ENCODE measurements around the gene BTG2.

BTG2 gene

DNA sequence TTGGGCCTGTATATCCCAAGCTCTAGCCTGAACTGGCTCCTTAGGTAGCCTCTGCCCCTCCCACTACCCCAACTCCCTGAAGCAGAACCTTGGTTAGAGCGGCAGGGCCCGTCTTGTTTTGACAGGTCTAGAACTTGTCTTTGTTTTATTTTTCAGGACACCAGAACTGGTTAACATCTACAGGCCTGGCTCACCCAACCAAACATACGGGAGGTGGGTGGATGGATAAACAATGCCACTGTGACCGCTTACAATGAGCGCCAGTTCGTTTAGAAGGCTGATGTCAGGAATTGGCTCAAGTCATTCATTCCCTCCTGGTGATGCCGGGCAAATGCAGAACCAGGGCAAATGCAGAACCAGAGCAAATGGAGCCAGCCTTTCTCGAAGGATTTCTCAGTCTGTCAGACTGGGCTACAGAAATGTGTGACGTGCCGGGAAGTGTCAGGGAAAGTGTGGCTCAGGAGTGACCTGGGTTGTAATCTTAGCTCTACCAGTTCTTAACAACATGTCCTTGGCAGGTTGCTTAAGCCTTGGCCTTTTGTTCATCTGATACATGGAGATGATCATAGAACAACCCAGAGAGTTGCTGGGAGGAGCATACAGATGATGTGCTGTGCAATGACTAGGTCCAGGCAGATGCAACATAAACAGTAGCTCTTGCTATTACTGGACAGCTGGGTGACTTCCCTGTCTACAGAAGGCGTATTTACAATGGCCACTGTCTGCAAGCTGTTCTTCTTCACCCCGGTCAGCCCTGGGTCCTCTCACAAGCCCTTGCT, 30.5 kb upstream of the BTG2 start:
- no peaks in the 10 kb centered on the region for H3K79me2 ChIP-seq (ENCODE audit: insufficient read depth, low read length)
- H4K20me1 ChIP-seq (ENCODE audit: insufficient read depth, low read length, poor library complexity, severe bottlenecking) = no peaks in the 10 kb centered on the region
- H3K9ac ChIP-seq (ENCODE audit: low read depth, low read length, poor library complexity, severe bottlenecking) = peak overlapping the region; percentile 31
- peaks cover 44% of the 10 kb centered on the region for H3K4me1 ChIP-seq (ENCODE audit: insufficient read depth, low read length, poor library complexity, severe bottlenecking)
- TF ChIP-seq, protein P1, sequence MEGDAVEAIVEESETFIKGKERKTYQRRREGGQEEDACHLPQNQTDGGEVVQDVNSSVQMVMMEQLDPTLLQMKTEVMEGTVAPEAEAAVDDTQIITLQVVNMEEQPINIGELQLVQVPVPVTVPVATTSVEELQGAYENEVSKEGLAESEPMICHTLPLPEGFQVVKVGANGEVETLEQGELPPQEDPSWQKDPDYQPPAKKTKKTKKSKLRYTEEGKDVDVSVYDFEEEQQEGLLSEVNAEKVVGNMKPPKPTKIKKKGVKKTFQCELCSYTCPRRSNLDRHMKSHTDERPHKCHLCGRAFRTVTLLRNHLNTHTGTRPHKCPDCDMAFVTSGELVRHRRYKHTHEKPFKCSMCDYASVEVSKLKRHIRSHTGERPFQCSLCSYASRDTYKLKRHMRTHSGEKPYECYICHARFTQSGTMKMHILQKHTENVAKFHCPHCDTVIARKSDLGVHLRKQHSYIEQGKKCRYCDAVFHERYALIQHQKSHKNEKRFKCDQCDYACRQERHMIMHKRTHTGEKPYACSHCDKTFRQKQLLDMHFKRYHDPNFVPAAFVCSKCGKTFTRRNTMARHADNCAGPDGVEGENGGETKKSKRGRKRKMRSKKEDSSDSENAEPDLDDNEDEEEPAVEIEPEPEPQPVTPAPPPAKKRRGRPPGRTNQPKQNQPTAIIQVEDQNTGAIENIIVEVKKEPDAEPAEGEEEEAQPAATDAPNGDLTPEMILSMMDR (conservative IDR thresholded peaks at IDR 0.05; ENCODE audit: low read length) = no peak
- TF ChIP-seq EZH2phosphoT487 (IDR thresholded peaks at IDR 0.05; ENCODE audit: borderline replicate concordance) = no peak
- no peak overlapping the region for H3K4me3 ChIP-seq (ENCODE audit: low read length, poor library complexity, severe bottlenecking)
- no peak overlapping the region for H3K4me2 ChIP-seq (ENCODE audit: low read depth, low read length, poor library complexity, severe bottlenecking)
- no peaks in the 10 kb centered on the region for H3F3A ChIP-seq (ENCODE audit: low read depth)
- H3K27me3 ChIP-seq (ENCODE audit: insufficient read depth, low read length, poor library complexity, severe bottlenecking) = no peaks in the 10 kb centered on the region
- H3K9me2 ChIP-seq (replicated peaks; ENCODE audit: low read depth, low read length) = no peaks in the 10 kb centered on the region
- no peaks in the 10 kb centered on the region for H3K9me3 ChIP-seq (ENCODE audit: insufficient read depth, low read depth, low read length)
- no peak overlapping the region for H2AFZ ChIP-seq (ENCODE audit: low read length)
- no peaks in the 10 kb centered on the region for H3K36me3 ChIP-seq (ENCODE audit: insufficient read depth, low read length)

DNA sequence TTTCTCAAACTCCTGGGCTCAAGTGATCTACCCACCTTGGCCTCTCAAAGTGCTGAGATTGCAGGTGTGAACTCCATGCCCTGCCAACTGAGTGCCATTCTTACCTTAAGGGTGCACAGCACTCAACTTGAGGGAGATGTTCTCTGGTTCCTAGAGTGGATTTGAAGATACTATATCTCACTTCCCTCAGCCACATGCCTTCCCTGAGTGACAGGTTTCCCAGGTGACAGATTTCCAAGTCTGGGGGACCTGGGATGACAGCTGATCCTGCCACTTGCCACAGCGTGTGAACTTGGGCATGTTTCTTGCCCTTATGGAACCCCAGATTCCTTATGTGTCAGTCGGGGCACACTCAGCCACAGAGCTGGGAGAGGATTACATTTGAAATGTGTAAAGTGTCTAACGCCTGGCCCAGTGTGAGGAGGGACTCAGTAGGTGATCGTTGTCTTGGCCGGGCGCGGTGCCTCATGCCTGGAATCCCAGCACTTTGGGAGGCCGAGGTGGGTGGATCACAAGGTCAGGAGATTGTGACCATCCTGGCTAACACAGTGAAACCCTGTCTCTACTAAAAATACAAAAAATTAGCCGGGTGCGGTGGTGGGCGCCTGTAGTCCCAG, 29.6 kb upstream of the BTG2 start:
- no peaks in the 10 kb centered on the region for H3F3A ChIP-seq (ENCODE audit: low read depth)
- no peaks in the 10 kb centered on the region for H3K9me3 ChIP-seq (ENCODE audit: insufficient read depth, low read depth, low read length)
- H3K4me2 ChIP-seq (ENCODE audit: low read depth, low read length, poor library complexity, severe bottlenecking) = no peak overlapping the region
- no peaks in the 10 kb centered on the region for H3K36me3 ChIP-seq (ENCODE audit: insufficient read depth, low read length)
- no peaks in the 10 kb centered on the region for H3K79me2 ChIP-seq (ENCODE audit: insufficient read depth, low read length)
- no peaks in the 10 kb centered on the region for H3K27me3 ChIP-seq (ENCODE audit: insufficient read depth, low read length, poor library complexity, severe bottlenecking)
- H3K9me2 ChIP-seq (replicated peaks; ENCODE audit: low read depth, low read length) = no peaks in the 10 kb centered on the region
- no peaks in the 10 kb centered on the region for H4K20me1 ChIP-seq (ENCODE audit: insufficient read depth, low read length, poor library complexity, severe bottlenecking)
- no peak overlapping the region for H3K9ac ChIP-seq (ENCODE audit: low read depth, low read length, poor library complexity, severe bottlenecking)
- H3K4me1 ChIP-seq (ENCODE audit: insufficient read depth, low read length, poor library complexity, severe bottlenecking) = peaks cover 44% of the 10 kb centered on the region
- H3K4me3 ChIP-seq (ENCODE audit: low read length, poor library complexity, severe bottlenecking) = no peak overlapping the region
- H2AFZ ChIP-seq (ENCODE audit: low read length) = no peak overlapping the region
- TF ChIP-seq, protein P1 (conservative IDR thresholded peaks at IDR 0.05; ENCODE audit: low read length) = no peak
- TF ChIP-seq EZH2phosphoT487 (IDR thresholded peaks at IDR 0.05; ENCODE audit: borderline replicate concordance) = no peak

DNA sequence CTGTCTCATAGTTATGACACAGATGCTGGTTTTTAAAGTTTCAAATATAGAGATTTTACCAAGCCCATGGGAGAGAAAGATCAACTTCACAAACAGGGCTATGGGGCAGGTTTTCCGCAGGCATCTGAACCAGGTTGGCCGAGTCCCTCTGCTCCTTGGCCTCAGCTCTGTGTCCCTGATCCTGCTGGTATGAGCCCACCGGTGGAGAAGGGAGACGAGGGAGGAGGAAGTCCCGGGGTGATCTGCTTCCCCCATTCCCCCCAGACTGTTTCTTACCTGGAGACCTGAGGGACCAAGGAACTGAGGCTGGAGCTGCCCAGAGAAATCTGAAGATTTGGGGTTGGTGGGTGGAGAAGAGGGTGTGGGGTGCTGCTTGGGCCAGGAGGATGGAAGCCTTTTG, 28.9 kb upstream of the BTG2 start:
- H2AFZ ChIP-seq (ENCODE audit: low read length) = no peak overlapping the region
- TF ChIP-seq, protein P1 (conservative IDR thresholded peaks at IDR 0.05; ENCODE audit: low read length) = no peak
- TF ChIP-seq EZH2phosphoT487 (IDR thresholded peaks at IDR 0.05; ENCODE audit: borderline replicate concordance) = no peak
- no peak overlapping the region for H3K4me3 ChIP-seq (ENCODE audit: low read length, poor library complexity, severe bottlenecking)
- H3K9me3 ChIP-seq (ENCODE audit: insufficient read depth, low read depth, low read length) = no peaks in the 10 kb centered on the region
- no peak overlapping the region for H3K4me2 ChIP-seq (ENCODE audit: low read depth, low read length, poor library complexity, severe bottlenecking)
- H3K4me1 ChIP-seq (ENCODE audit: insufficient read depth, low read length, poor library complexity, severe bottlenecking) = peaks cover 40% of the 10 kb centered on the region
- H3F3A ChIP-seq (ENCODE audit: low read depth) = no peaks in the 10 kb centered on the region
- no peaks in the 10 kb centered on the region for H3K36me3 ChIP-seq (ENCODE audit: insufficient read depth, low read length)
- no peaks in the 10 kb centered on the region for H3K27me3 ChIP-seq (ENCODE audit: insufficient read depth, low read length, poor library complexity, severe bottlenecking)
- no peaks in the 10 kb centered on the region for H3K79me2 ChIP-seq (ENCODE audit: insufficient read depth, low read length)
- no peaks in the 10 kb centered on the region for H4K20me1 ChIP-seq (ENCODE audit: insufficient read depth, low read length, poor library complexity, severe bottlenecking)
- no peak overlapping the region for H3K9ac ChIP-seq (ENCODE audit: low read depth, low read length, poor library complexity, severe bottlenecking)
- no peaks in the 10 kb centered on the region for H3K9me2 ChIP-seq (replicated peaks; ENCODE audit: low read depth, low read length)

All from Loucy (cell line).